NCI-H2107 treated with DMSO at 0.1 percent for 48 hours (cell line): ENCODE results near the gene DAPK2.
A peak's percentile ranks its signal among the peaks of the same experiment; 100 is the strongest.
"Not testable (repeated sequence)": the region's sequence is repeated elsewhere in the genome, so short reads cannot be mapped to it uniquely, and the experiment has no call there.

ENCODE experiments used
- DNase-seq: peaks from one replicate; lab custom pipeline; 2025; ENCODE audit not compliant: unreplicated experiment; lab: John Stamatoyannopoulos, UW

Gene DAPK2

GRCh38 chr15:63917588-63918316 is 128.5 kb downstream of the DAPK2 start:
- DNase-seq: no peak

DNA sequence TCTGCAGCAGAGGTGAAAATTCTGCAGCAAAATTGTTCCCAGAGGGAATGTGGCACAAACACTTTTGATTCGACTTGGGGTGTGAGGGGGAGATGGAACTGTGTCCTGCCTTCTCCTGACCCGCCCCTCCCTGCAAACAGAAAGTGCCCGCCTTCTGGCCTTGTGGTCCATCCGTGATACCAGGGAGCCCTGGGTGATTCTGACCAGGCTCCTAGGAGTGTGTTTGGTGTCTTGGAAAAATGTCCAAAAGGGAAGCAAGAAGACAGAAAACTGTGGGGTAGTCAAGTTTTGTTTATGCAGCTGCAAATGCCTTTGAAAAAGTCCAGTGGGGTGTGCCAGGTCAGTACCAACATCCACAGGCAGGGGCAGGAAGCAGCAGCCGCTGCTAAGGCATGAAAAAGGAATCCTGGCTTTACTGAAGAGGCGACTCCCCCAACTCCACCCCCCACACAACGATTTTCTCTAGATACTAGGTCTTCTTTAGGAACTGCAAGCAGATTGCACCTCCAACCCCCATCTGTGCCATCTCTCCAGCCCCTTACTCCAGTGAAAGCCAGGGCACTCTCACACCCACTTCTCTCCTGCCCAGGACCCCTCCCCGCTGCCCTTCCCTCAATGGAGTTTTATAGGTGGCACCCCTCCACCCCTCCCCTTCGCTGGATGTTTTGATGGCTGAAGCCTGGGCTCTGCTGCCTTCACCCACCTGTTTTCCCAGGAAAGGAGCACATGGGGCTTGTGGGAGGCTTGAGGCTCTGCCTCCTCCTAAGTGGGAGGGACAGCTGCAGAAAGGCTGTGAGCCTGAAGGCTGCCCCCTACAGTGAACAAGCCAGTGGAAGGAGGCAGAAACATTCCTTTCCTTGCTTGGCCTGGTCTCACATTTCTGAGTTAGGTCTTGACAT is 130.2 kb downstream of the DAPK2 start:
- DNase-seq: no peak

DNA sequence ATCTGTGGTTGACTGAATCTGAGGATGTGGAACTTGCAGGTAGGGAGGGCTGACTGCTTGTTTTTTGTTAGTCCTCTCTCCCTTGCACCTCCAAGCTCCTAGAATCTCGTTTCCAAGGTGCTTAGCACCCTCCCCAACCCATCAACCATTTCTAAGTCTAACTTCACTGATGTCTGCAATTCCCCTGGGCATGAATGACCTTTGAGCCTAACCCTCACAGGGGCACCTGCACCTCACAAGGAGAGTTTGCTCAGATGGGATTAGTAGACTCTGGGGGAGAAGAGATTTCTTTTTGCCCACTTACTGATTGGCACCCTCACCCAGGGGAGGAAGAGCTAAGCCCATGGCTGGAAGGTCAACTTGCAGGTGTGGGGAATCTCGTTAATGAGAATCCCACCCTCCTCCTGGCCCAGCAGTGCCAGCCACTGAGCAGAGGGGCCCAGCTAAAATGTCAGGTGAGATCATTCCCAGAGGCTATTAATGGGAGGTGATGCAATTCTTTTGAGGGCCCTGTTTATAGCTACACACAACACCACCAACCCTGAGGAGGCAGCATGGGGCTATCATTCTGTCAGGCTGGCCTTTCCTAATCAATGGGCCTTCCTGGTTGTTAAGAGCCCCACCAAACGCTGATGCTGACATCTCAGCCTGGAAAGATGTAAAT is 130.9 kb downstream of the DAPK2 start:
- peak; percentile 44 for DNase-seq

- no peak for DNase-seq
These were observed 132.4 kb downstream of the DAPK2 start for GRCh38 chr15:63913786-63914315.

- DNase-seq: no peak
These were observed 132.9 kb downstream of the DAPK2 start for GRCh38 chr15:63913336-63913735.

DNA sequence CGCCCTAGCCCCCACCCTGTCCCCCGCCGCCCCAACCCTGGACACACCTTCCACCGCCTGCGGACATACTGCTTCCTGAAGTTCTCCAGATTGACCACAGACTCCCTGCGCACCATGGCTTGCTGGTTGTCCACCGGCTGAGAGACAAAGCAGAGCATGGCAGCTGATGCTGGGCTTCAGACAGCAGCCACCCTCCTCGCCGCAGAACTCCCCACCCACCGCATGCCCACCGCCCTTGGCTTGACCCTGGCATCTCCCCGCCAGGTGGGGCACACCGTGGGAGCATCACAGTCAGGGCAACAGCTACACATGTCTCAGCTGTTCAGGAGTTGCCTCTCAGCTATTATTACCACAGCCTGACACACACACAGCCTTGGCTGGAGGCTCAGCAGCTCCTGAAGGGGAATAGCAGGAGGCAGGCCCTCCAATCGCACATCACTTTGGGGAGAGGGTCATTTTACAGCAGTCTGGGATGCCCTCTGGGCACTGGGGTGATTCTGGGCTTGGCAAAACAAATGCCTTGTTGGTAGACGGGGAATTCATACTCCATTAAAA is 134.1 kb downstream of the DAPK2 start:
- no peak for DNase-seq

- DNase-seq: no peak
These were observed 135.1 kb downstream of the DAPK2 start for GRCh38 chr15:63911160-63911559.

GRCh38 chr15:63909819-63910437 is 136.4 kb downstream of the DAPK2 start:
- DNase-seq: no peak

DNA sequence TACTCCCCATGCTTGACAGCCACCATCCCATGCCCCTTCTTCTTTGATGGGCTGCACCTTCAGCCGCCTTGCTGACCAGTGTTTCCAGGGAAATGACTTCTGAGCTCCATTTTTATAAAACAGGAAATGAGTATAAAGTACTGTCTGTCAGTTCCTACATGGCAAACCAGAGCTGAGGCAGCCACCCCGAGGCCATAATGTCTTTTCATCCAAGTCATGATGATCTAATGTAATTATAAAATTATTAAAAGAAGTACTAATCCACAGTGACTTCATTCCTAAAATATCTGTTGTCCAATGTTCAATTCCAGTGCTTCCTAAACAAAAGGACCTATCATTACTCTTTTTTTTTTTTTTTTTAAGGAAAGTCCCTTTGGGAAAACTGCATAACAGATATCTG is 137.3 kb downstream of the DAPK2 start:
- DNase-seq: no peak

- DNase-seq: no peak
These were observed 138.0 kb downstream of the DAPK2 start for GRCh38 chr15:63908281-63908680.

DNA sequence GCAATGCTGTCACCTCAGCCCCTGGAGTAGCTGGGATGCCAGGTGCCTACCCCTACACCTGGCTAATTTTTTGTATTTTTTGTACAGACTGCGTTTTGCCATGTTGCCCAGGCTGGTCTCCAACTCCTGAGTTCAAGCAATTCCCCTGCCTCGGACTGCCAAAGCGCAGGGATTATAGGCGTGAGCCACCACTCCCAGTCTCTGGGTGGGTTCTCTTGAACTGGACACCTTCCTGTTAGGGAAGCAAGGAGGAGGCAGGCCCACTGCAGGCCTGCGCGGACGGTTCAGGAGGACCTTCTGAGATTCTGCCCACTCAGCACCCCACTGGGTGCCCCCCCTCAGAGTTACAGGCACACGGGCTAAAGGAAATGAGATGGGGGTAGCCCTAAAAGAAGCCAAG is 138.8 kb downstream of the DAPK2 start:
- DNase-seq: no peak

- DNase-seq: no peak
These were observed 140.1 kb downstream of the DAPK2 start for GRCh38 chr15:63906266-63906584.

GRCh38 chr15:63905558-63906265 is 140.6 kb downstream of the DAPK2 start:
- DNase-seq: no peak

- no peak for DNase-seq
These were observed 141.2 kb downstream of the DAPK2 start for GRCh38 chr15:63905131-63905530.

- no peak for DNase-seq
These were observed 142.2 kb downstream of the DAPK2 start for GRCh38 chr15:63904042-63904441.

DNA sequence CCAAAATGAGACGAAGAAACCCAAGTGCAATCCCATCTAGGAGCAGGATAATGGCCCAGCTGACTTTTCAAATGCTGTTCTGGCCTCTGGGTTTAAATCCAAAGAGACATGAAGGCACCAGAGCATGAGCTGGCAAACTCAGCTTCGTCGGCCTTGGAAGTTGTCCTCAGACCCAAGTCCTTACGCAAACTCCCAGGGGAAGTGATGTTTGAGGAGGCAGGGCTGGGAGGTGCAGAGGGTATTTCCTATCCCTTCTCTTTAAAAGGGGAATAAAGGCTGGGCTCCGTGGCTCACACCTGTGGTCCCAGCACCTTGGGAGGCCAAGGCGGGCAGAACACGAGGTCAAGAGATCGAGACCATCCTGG is 143.6 kb downstream of the DAPK2 start:
- no peak for DNase-seq

- DNase-seq: no peak
These were observed 144.2 kb downstream of the DAPK2 start for GRCh38 chr15:63901912-63902670.

- no peak for DNase-seq
These were observed 146.0 kb downstream of the DAPK2 start for GRCh38 chr15:63900306-63900705.

DNA sequence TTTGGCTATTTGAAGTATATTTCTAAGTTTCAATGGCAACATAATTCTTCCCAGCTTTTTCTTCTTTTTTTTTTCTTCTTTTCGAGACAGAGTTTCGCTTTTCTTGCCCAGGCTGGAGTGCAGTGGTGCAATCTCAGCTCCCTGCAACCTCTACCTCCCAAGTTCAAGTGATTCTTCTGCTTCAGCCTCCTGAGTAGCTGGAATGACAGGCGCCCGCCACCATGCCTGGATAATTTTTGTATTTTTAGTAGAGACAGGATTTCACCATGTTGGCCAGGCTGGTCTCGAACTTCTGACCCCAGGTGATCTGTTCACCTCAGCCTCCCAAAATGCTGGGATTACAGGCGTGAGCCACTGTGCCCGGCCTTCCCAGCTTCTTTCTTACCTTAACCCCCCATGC is 146.7 kb downstream of the DAPK2 start:
- not testable (repeated sequence) for DNase-seq

- DNase-seq: no peak
These were observed 147.1 kb downstream of the DAPK2 start for GRCh38 chr15:63899193-63899592.
